Measurements from ENCODE around the gene GGCT. TPM values are rescaled to one million over a fixed set of nuclear protein-coding genes. Genes with fewer than 3 reads are reported as not detected.
A peak's percentile ranks its signal among the peaks of the same experiment; 100 is the strongest.

Gene GGCT, protein sequence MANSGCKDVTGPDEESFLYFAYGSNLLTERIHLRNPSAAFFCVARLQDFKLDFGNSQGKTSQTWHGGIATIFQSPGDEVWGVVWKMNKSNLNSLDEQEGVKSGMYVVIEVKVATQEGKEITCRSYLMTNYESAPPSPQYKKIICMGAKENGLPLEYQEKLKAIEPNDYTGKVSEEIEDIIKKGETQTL
- total RNA-seq, result 100 to 1,000 TPM in 2 of 4 donors, 10 to 100 TPM in 2; 33.6 to 210 (median 130) TPM

DNA sequence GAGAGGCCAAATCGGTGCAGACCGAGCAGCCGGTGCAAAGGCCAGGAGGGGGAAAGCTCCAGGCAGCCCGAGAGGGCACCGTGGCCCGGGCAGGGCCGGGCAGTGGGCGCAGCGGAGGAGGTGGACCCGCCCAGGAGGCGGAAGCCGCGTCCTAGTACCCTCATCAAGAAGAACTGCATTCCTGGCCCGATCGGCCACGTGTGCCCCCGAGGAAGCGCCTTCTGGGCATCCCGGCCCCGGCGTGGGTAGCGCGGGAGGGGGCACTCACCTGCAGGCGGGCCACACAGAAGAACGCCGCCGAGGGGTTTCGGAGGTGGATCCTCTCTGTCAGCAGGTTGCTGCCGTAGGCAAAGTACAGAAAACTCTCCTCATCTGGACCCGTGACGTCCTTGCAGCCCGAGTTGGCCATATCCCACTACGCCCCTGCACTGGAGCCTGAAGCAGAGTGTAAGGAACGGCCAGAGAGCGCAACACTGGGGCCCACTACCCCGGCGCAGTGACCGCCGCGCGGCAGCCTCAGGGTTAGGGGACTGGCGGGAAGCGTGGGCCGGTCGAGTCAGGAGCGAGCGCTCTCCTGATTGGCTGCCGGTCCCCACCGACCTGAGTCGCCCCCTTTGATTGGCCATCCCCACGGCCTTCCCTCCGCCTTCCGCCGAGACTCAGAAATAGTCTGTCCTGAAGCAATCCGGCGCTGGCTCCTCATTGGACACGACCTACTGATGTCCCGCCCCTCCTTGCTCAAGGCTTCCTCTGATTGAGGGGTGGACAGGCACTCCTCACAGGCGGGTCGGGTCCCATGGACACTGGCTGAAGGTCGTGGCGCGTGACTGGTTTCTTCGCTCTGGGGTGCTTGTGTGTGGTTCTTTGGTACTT, at the start of gene GGCT:
GGCT (minus strand) TSS at position 529 of the 873 bp plus-strand sequence; CDS start at position 409, 120 bp downstream.
- TF ChIP-seq, protein P1, sequence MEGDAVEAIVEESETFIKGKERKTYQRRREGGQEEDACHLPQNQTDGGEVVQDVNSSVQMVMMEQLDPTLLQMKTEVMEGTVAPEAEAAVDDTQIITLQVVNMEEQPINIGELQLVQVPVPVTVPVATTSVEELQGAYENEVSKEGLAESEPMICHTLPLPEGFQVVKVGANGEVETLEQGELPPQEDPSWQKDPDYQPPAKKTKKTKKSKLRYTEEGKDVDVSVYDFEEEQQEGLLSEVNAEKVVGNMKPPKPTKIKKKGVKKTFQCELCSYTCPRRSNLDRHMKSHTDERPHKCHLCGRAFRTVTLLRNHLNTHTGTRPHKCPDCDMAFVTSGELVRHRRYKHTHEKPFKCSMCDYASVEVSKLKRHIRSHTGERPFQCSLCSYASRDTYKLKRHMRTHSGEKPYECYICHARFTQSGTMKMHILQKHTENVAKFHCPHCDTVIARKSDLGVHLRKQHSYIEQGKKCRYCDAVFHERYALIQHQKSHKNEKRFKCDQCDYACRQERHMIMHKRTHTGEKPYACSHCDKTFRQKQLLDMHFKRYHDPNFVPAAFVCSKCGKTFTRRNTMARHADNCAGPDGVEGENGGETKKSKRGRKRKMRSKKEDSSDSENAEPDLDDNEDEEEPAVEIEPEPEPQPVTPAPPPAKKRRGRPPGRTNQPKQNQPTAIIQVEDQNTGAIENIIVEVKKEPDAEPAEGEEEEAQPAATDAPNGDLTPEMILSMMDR (IDR thresholded peaks at IDR 0.05), result no peak
- DNase-seq (ENCODE audit: low spot score) (peak; percentile 97), ATAC-seq (ENCODE audit: low FRiP score) (peak; percentile 99)

DNA sequence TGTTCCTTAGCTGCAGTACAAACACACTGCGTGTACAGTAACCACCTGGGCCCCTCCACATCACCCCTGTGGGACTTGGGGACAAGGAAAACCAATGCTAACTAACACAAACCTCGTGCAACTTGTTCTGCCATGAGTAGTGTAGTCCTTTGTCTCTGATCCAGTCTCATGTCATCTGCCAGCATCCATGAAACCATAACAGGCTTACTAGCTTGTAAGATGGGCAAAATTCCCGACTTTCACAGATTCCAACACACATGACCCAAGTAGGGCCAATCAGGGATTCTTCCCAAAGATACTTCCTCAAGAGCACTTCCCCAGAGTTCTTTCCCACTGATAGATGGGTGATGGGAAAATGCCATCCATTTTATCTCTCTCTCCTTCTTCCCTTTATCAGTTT, 48.9 kb upstream of the GGCT start:
- TF ChIP-seq, protein P1 (IDR thresholded peaks at IDR 0.05), result no peak
- DNase-seq (ENCODE audit: low spot score), result no peak
- no peak for ATAC-seq (ENCODE audit: low FRiP score)

DNA sequence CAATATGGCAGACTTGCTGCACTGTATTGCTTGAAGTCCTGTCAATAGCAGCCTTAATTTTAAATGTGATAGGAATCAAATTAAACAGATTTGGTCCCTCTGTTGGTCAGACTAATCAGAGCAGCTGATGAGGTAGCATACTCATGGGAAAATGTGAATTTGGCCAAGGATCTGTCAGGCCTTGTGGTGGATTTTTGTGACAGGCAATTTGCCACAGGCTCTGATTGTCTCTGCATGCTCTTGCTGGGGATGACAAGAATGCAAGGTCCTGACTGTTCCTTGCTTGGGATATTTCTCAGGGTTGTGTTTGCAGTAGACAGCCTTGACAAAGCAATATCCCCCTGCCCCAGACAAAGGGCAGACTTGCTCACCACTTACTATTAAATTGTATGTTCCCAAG, 48.5 kb upstream of the GGCT start:
- DNase-seq (ENCODE audit: low spot score) (no peak), ATAC-seq (ENCODE audit: low FRiP score) (no peak)
- TF ChIP-seq, protein P1 (IDR thresholded peaks at IDR 0.05), result no peak

DNA sequence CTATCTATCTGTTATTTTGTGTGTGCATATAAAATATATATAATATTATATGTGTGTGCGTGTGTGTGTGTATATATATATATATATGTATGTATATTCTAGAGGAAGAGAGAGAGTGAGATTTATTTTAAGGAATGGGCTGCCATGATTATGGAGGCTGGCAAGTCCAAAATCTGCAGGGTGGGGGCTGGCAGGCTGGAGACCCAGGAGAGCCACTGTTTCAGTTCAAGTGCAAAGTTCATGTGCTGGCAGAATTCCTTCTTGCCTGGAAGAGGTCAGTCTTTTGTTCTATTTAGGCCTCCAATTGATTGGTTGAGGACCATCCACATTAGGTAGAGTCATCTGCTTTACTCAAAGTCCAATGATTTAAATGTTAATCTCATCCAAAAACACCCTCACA, 47.7 kb upstream of the GGCT start:
- TF ChIP-seq, protein P1 (IDR thresholded peaks at IDR 0.05), result no peak
- ATAC-seq (ENCODE audit: low FRiP score), result no peak
- no peak for DNase-seq (ENCODE audit: low spot score)

DNA sequence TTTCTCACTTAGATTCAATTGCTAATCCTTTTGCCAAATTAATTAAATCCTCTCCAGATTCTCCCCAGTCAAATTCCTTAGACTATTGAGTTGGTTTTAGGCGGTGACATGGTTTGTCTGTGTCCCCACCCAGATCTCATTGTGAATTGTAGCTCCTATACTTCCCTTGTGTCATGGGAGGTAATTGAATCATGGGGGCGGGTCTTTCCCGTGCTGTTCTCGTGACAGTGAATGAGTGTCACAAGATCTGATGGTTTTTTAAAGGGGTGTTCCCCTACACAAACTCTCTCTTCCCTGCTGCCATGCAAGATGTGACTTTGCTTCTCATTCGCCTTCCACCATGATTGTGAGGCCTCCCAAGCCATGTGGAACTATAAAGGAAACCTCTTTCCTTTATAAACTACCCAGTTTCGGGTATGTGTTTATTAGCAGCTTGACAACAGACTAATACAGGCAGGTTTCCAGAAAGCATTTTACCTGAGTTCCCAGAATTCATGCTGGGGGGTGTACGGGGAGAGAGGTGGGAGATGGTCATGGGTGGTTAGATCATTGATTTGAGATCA, 45.4 kb upstream of the GGCT start:
- ATAC-seq (ENCODE audit: low FRiP score), result no peak
- TF ChIP-seq, protein P1 (IDR thresholded peaks at IDR 0.05), result no peak
- DNase-seq (ENCODE audit: low spot score), result no peak

DNA sequence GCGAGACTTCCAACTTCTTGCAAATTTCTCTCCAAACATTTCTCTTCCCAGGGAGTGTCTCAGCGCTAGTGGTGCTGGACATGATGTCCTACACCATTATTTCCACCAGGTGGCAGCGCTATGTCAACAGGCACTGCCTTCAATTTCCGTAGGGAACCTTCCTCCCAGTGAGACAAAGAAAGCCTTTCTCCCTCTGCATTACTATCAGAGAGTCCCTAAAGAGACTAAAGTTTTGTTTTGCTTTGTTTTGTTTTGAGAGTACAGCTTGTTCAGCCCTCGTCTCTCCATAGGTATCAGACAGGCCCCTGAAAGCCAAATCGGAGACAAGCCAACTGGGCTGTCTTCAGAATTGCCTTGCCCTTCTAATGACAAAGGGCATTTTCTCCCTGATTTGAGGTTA, 44.2 kb upstream of the GGCT start:
- DNase-seq (ENCODE audit: low spot score) (peak; percentile 56), ATAC-seq (ENCODE audit: low FRiP score) (peak; percentile 68)
- TF ChIP-seq, protein P1 (IDR thresholded peaks at IDR 0.05), result peak in 1 of 3 donors; percentile 29
